NCI-H82 treated with DMSO at 0.1 percent for 48 hours (cell line): ENCODE measurements around the gene CCNY.
A peak's percentile ranks its signal among the peaks of the same experiment; 100 is the strongest.
"Not testable (repeated sequence)": the region's sequence is repeated elsewhere in the genome, so short reads cannot be mapped to it uniquely, and the experiment has no call there.

Source experiments
- DNase-seq: peaks from one replicate; lab custom pipeline; 2025; ENCODE audit not compliant: unreplicated experiment; lab: John Stamatoyannopoulos, UW

Gene CCNY

GRCh38 chr10:35336084-35336831 lies at the start of gene CCNY:
CCNY (plus strand) TSS chr10:35336509; CDS start chr10:35337054, 545 bp downstream.
- peak; percentile 9 for DNase-seq

DNA sequence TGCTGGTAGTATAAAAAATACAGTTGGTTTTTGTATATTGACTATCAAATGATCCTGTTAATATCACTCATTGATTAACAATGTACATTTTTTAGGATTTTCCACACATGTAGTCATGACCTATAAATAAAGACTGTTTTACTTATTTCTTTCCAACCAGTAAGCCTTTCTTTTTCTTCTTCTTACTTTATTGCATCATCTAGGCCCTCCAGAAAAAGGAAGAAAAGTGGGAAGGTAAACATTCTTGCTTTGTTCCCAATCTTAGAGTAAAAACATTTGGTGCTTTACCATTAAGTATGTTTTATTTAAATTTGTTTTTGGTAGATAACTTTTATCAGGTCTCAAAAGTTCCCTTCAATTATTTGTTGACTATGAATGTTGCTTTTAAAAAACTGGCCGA lies 47.1 kb upstream of the CCNY start:
- DNase-seq: no peak

- DNase-seq: no peak
These were observed 41.8 kb upstream of the CCNY start for GRCh38 chr10:35294506-35294905.

- DNase-seq: no peak
These were observed 37.3 kb upstream of the CCNY start for GRCh38 chr10:35299016-35299415.

- DNase-seq: no peak
These were observed 36.1 kb upstream of the CCNY start for GRCh38 chr10:35300063-35300699.

DNA sequence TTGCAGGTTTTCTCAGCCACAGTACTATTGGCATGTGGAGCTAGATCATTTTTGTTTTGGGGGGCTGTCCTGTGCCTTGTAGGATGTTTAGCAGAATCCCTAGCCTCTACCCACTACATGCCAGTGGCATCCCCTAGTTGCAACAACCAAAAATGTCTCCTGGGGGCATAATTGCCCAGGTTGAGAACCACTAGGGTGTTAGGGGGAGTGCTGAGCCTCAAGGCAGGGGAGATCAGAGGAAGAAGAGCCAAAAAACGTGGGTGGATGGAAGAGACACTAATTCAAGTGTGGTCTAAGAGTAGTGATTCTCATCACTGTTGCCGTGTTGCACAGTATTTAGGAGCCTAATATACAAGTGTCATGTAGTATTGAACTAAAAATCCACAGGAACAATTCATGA lies 31.7 kb upstream of the CCNY start:
- DNase-seq: no peak

GRCh38 chr10:35306852-35307251 lies 29.5 kb upstream of the CCNY start:
- no peak for DNase-seq

DNA sequence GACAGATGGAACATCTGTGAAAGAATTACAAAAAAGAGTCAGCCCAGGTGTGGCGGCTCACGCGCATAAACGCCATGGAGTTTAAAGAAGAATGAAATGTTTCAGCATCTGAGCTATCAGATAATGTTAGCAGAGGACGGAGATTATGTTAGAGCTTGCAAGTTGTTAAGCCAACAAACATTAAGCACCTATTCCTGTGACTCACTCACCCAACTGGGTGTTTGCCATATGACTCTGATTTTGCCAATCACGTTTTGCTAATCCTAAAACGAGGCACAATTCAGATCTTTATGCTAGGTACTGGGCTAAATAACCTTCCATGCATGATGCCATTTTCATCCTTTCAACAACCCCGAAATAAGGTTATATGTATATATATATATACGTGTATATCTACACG lies 29.0 kb upstream of the CCNY start:
- DNase-seq: no peak

- no peak for DNase-seq
These were observed 27.5 kb upstream of the CCNY start for GRCh38 chr10:35308809-35309208.

- not testable (repeated sequence) for DNase-seq
These were observed 22.2 kb upstream of the CCNY start for GRCh38 chr10:35314142-35314541.

GRCh38 chr10:35315235-35315634 lies 21.1 kb upstream of the CCNY start:
- not testable (repeated sequence) for DNase-seq

- no peak for DNase-seq
These were observed 19.9 kb upstream of the CCNY start for GRCh38 chr10:35316218-35316967.

DNA sequence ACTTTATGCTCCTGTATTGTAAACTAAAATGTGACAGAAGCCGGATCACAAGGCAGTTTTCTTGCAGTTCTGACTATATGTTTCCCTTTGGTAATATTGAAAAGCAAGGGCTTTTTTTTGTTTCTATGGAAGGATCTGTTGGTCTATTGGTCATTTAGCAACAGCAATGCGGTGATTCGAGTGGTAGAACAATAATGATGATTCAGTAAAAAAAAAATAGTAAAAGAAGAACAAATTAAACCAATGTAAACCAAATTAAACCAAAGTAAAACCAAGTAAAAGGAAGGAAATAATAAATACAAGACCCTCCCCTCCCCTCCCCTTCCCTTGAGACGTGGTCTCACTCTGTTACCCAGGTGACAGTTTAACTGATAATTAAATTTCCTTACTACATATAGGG lies 17.8 kb upstream of the CCNY start:
- no peak for DNase-seq

DNA sequence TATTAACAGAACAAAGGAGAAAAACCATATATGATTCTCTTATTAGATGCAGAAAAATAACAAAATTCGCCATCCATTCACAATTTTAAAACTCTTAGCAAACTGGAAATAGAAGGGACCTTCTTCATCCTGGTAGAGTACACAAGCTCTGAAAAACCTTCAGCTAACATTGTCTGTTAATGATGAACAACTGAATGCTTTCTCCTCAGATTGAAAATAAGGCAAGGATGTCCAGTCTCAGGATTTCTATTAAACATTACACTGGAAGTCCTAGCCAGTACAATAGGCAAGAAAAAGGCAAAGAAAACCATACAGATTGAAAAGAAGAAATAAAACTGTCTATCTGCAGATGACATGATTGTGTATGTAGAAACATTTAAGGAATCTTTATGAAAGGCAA lies 16.0 kb upstream of the CCNY start:
- DNase-seq: no peak

- DNase-seq: no peak
These were observed 13.7 kb upstream of the CCNY start for GRCh38 chr10:35322636-35323035.

DNA sequence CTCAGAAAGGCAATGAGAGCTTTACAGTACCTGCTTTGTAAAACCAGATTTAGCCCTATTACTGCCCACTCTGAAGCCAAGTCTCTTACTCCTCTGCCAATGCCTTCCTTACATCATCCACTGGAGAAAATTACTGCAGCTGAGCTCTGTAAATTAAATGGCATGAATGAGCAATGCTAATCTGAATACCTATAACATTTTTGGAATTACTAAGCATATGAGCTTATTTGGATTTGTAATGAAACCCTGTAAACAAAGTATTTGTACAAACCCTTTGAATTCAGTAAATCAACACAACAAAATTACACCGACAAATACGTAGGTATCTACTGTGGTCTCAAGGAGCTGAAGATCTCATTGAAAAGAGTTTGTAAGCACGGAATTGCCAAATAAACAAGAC lies 12.1 kb upstream of the CCNY start:
- DNase-seq: no peak

- no peak for DNase-seq
These were observed 9.7 kb upstream of the CCNY start for GRCh38 chr10:35326466-35327235.

DNA sequence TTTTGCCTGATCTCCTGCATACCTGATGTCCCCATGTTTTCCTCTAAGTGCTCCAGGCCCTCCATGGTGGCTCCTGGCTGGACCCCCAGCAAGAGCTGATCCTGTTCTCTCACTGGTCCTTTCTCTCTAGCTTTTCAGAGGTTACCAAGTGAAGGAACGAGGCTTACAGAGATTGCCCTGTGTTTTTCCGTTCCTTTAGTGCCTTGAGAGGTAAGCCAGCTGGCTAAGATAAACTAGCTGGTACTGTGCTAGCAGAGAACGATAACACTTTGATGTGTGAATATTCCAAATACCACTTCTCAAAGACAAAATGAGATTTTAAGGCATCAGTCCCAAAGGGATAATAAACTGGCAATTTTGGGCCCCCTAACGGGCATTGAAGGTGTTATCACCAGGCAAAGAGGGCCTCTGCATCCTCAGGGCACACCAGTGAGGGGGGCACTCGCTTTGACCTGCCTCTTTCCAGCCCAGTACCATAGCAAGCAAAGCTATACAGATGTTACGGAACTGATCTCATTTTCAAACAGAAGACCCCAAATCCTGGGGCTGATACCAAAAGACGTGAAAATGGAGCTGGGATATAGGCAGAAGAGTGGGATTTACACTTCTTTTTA lies 8.4 kb upstream of the CCNY start:
- no peak for DNase-seq

- DNase-seq: no peak
These were observed 7.8 kb upstream of the CCNY start for GRCh38 chr10:35328404-35329037.

- DNase-seq: peak; percentile 61
These were observed 6.8 kb upstream of the CCNY start for GRCh38 chr10:35329520-35329919.
